Measurements from ENCODE around the gene PIANP. TPM values are rescaled to one million over a fixed set of nuclear protein-coding genes. Genes with fewer than 3 reads are reported as not detected.

Gene PIANP
- total and polyA plus RNA-seq, 5 donors: 0.18 to 0.99 (median 0.55) TPM; not detected in 1

- intact Hi-C loops (cut with DNase I): no loop called here
- H3K27me3 ChIP-seq (ENCODE audit: control insufficient read depth, insufficient read depth): no peaks in the 10 kb centered on the region
- no peak overlapping the region for H3K4me3 ChIP-seq (ENCODE audit: low read length)
- ATAC-seq: no peak
- no peaks in the 10 kb centered on the region for H3K4me1 ChIP-seq (ENCODE audit: control insufficient read depth, insufficient read depth, low read length)
- no peak for DNase-seq
- WGBS: 28% methylated on average over 13 of the region's 13 CpGs
- H3K9me3 ChIP-seq (ENCODE audit: control insufficient read depth, low read length): no peaks in the 10 kb centered on the region
- no peak overlapping the region for H3K27ac ChIP-seq (ENCODE audit: low read length)
These were observed 608 bp upstream of the PIANP start for GRCh38 chr12:6701078-6701768.

GRCh38 chr12:6699989-6700645, 498 bp downstream of the PIANP start:
- 1% methylated on average over 65 of the region's 65 CpGs for WGBS
- Histone ChIP-seq H3K9me3 (ENCODE audit: control insufficient read depth, low read length) (no peaks in the 10 kb centered on the region), H3K4me3 (ENCODE audit: low read length) (peak overlapping the region; percentile 59), H3K27ac (ENCODE audit: low read length) (no peak overlapping the region), H3K27me3 (ENCODE audit: control insufficient read depth, insufficient read depth) (no peaks in the 10 kb centered on the region), H3K4me1 (ENCODE audit: control insufficient read depth, insufficient read depth, low read length) (no peaks in the 10 kb centered on the region)
- ATAC-seq (peak; percentile 30 to 36), DNase-seq (peak in 1 of 3 donors; percentile 56)
- intact Hi-C loops (cut with DNase I): loop anchor here in 1 of 4 donors (10.0 kb wide), 1 partner anchor 85 kb away; no protein-coding TSS in a partner anchor

DNA sequence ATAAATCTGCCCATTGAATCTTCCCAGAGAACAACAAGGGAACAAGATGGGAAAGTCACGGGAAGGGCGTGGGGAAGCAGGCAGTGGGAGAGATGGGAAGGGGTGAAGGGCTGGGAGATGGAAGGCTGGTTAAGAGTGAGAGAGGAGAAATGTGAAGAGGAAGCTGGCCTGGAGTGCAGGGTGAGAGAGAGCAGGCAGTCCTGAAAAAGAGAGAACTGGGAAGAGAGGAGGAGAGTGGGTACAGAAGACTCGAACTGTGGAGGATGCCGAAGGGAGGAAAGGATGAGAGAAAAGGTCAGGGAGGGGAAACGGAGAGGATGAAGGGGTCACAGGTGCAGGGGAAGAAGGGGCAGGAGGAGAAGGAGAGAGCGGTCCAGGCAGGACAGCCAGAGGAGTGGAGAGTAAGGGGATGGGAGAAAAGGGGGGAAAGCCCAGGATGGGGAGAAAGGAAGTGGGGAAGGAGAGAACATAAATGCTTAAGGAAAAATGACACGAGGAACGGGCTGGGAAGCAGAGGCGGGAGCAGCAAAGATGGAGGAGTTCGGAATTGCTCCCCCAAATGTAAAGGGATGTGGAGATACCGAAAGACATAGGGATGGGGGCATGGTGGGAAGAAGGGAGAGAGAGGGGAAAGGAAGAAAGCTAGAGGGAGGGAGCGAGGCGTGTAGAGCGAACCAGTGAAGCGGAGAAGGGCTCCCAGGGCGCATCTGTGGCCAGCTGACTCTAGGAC, 1.2 kb downstream of the PIANP start:
- H3K27me3 ChIP-seq (ENCODE audit: control insufficient read depth, insufficient read depth): no peaks in the 10 kb centered on the region
- H3K9me3 ChIP-seq (ENCODE audit: control insufficient read depth, low read length): no peaks in the 10 kb centered on the region
- no peaks in the 10 kb centered on the region for H3K4me1 ChIP-seq (ENCODE audit: control insufficient read depth, insufficient read depth, low read length)
- no peak for DNase-seq
- 19% methylated on average over 16 of the region's 16 CpGs for WGBS
- no peak overlapping the region for H3K4me3 ChIP-seq (ENCODE audit: low read length)
- no peak overlapping the region for H3K27ac ChIP-seq (ENCODE audit: low read length)
- intact Hi-C loops (cut with DNase I): loop anchor here in 1 of 4 donors (10.0 kb wide), 1 partner anchor 85 kb away; no protein-coding TSS in a partner anchor
- ATAC-seq: no peak

GRCh38 chr12:6698352-6699046, 2.1 kb downstream of the PIANP start:
- Histone ChIP-seq H3K9me3 (ENCODE audit: control insufficient read depth, low read length) (no peaks in the 10 kb centered on the region), H3K27me3 (ENCODE audit: control insufficient read depth, insufficient read depth) (no peaks in the 10 kb centered on the region), H3K4me1 (ENCODE audit: control insufficient read depth, insufficient read depth, low read length) (no peaks in the 10 kb centered on the region), H3K27ac (ENCODE audit: low read length) (no peak overlapping the region), H3K4me3 (ENCODE audit: low read length) (no peak overlapping the region)
- no peak for DNase-seq
- no peak for ATAC-seq
- intact Hi-C loops (cut with DNase I): loop anchor here in 1 of 4 donors (10.0 kb wide), 1 partner anchor 84 kb away; no protein-coding TSS in a partner anchor
- 55% methylated on average over 8 of the region's 8 CpGs for WGBS

DNA sequence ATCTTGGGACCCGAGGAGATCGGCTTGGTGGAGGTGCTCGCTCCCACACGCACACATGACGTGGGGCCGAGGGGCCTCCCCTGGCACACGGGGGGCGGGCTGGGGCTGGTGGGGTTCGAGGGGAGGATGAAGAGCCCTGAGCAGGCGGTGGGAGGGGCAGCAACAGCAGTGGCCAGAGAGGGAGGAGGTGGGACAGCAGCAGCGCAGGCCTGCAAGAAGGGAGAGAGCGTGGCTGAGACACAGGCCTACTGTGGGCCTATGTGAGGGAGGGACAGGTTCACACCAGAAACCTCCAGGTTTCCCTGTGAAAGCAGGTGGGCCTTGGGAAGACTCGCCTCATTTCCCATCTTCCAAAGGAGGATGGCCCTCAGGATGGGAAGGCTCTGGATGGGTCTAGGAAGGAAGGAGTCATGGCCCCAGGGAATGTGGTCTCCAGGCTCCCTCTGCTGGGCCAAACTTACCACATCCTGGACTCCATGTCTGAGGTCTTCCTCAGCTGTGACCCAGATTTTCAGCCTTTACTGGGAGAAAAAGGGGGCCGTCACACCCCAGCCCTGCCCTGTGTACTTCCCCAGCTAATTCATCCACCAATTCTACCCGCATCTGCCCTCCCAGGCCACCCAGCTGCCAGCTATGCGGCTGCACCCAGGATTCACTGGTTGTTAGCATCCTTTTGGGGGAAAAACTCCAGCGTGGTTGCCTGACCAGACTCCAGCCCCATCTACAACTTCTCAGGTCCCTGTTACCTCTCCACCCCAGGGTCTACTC, 2.8 kb downstream of the PIANP start:
- ATAC-seq (peak in 1 of 2 donors; percentile 42), DNase-seq (no peak)
- 72% methylated on average over 17 of the region's 17 CpGs for WGBS
- Histone ChIP-seq H3K27ac (ENCODE audit: low read length) (no peak overlapping the region), H3K9me3 (ENCODE audit: control insufficient read depth, low read length) (no peaks in the 10 kb centered on the region), H3K4me3 (ENCODE audit: low read length) (no peak overlapping the region), H3K4me1 (ENCODE audit: control insufficient read depth, insufficient read depth, low read length) (no peaks in the 10 kb centered on the region), H3K27me3 (ENCODE audit: control insufficient read depth, insufficient read depth) (no peaks in the 10 kb centered on the region)
- intact Hi-C loops (cut with DNase I): loop anchor here in 1 of 4 donors (10.0 kb wide), 1 partner anchor 83 kb away; no protein-coding TSS in a partner anchor

DNA sequence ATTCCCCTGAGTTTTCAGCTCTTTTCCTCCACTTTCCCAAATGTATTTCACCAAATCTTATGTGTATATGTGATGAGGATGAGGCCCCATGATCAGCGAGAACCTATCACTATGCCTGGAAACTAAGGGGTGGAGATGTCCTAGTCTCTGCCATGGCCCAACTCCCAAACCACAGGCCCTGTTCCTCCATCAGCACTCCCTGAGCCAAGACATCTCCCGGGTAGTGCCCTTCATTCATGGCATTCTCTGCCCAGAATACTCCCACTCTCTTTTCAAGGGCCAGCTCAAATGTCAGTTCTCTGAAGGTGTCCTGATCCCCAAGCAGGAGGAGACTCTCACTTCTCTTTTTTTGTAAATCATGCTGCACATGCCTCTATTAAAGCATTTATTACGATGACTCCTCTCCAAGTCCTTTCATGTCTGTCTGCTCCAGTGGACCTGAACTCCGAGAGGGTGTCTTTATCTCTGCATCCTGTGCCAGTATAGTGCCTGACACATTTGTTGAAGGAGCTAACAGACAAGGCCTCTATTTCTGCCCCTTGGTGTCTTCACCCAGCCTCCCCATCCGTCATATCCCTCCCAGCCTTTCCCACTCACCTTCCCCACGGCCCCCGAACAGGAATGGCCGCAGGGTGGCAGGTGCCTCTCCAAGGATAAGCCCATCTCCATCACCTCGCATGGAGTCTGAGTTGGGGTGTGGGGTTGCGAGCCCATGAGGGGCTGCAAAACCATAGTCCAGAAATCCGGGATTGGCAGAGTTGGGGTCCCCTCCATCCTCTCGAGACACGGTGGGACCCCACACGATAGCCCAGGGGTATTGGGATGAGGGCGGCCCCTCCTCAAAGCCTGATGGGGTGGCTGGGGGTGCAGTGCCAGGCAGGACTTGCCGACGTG, 3.7 kb downstream of the PIANP start:
- DNase-seq (no peak), ATAC-seq (no peak)
- intact Hi-C loops (cut with DNase I): loop anchor here in 1 of 4 donors (10.0 kb wide), 1 partner anchor 82 kb away; no protein-coding TSS in a partner anchor
- 82% methylated on average over 17 of the region's 17 CpGs for WGBS
- H3K9me3 ChIP-seq (ENCODE audit: control insufficient read depth, low read length): no peaks in the 10 kb centered on the region
- H3K4me3 ChIP-seq (ENCODE audit: low read length): no peak overlapping the region
- H3K27ac ChIP-seq (ENCODE audit: low read length): no peak overlapping the region
- H3K4me1 ChIP-seq (ENCODE audit: control insufficient read depth, insufficient read depth, low read length): no peaks in the 10 kb centered on the region
- no peaks in the 10 kb centered on the region for H3K27me3 ChIP-seq (ENCODE audit: control insufficient read depth, insufficient read depth)

GRCh38 chr12:6695313-6696045, 5.1 kb downstream of the PIANP start:
- 77% methylated on average over 11 of the region's 11 CpGs for WGBS
- intact Hi-C loops (cut with DNase I): loop anchor here in 1 of 4 donors (10.0 kb wide), 1 partner anchor 81 kb away; no protein-coding TSS in a partner anchor

DNA sequence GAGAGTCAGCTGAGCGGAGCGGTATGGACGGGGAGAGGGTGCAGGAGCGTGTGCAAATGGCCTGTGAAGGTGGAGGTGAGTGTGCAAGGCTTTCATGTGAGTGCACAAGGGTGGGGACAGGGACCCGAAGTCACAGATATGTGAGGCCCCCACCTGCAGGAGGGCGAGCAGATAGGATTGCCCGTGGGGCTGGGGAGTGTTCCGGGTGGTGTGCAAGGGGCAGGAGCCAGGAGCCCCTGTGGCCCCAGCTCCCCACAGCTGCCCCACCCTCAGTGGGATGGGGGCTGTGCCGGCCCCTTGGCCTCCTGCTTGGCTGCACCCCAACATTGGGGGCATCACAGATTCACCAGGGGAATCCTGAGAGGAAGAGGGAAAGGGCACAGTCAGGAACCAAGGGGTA, 5.9 kb downstream of the PIANP start:
- ATAC-seq (no peak), DNase-seq (no peak)
- intact Hi-C loops (cut with DNase I): loop anchor here in 1 of 4 donors (10.0 kb wide), 1 partner anchor 80 kb away; no protein-coding TSS in a partner anchor
- Histone ChIP-seq H3K4me1 (ENCODE audit: control insufficient read depth, insufficient read depth, low read length) (no peaks in the 10 kb centered on the region), H3K27ac (ENCODE audit: low read length) (no peak overlapping the region), H3K4me3 (ENCODE audit: low read length) (no peak overlapping the region), H3K27me3 (ENCODE audit: control insufficient read depth, insufficient read depth) (no peaks in the 10 kb centered on the region), H3K9me3 (ENCODE audit: control insufficient read depth, low read length) (no peaks in the 10 kb centered on the region)
- 81% methylated on average over 9 of the region's 9 CpGs for WGBS

More at GRCh38 chr12:6695313-6696045, 5.1 kb downstream of the PIANP start:
- ATAC-seq (peak in 1 of 2 donors; percentile 3), DNase-seq (peak in 1 of 3 donors; percentile 51)
- Histone ChIP-seq H3K4me1 (ENCODE audit: control insufficient read depth, insufficient read depth, low read length) (no peaks in the 10 kb centered on the region), H3K4me3 (ENCODE audit: low read length) (no peak overlapping the region), H3K27ac (ENCODE audit: low read length) (no peak overlapping the region), H3K9me3 (ENCODE audit: control insufficient read depth, low read length) (no peaks in the 10 kb centered on the region), H3K27me3 (ENCODE audit: control insufficient read depth, insufficient read depth) (no peaks in the 10 kb centered on the region)

DNA sequence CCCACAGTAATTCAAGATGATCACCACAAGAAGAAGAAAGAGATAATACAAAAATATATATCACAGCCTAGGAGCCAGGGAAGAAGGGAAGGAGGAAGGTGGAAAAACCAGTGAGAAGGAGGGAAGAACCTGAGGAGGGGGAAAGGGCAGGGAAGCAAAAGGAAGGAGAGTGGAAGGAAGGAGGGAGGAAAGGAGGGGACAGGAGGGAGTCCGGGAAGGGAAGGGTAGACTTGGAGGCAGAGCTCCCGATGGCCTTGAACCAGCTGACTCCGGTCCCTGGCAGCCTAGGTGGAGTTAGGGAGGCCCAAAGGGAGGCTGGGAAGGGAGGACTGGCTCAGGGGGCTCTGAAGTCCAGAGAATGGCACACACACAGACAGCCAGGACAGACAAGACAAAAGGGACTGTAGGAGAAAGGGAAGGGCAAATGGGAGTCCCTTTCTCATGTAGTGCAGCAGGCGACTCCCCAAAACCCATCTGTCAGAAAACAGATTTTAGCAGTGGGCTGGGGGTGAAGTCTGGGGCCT, 6.7 kb downstream of the PIANP start:
- H3K27me3 ChIP-seq (ENCODE audit: control insufficient read depth, insufficient read depth): no peaks in the 10 kb centered on the region
- ATAC-seq: no peak
- no peak overlapping the region for H3K4me3 ChIP-seq (ENCODE audit: low read length)
- 67% methylated on average over 4 of the region's 4 CpGs for WGBS
- H3K9me3 ChIP-seq (ENCODE audit: control insufficient read depth, low read length): no peaks in the 10 kb centered on the region
- no peaks in the 10 kb centered on the region for H3K4me1 ChIP-seq (ENCODE audit: control insufficient read depth, insufficient read depth, low read length)
- H3K27ac ChIP-seq (ENCODE audit: low read length): no peak overlapping the region
- DNase-seq: no peak
- intact Hi-C loops (cut with DNase I): loop anchor here in 1 of 4 donors (10.0 kb wide), 1 partner anchor 79 kb away; no protein-coding TSS in a partner anchor

Data from right cardiac atrium (tissue), 5 donors.